HEK293T (cell line): ENCODE measurements around the gene TEX26.

Experiments
- CTCF ChIA-PET: fragments of 350-600 bp; formaldehyde crosslinking; extraction: SDS; loops from one replicate; lab custom pipeline; 2021; ENCODE audit warnings: antibody characterized with exemption, inconsistent platforms; lab: Yijun Ruan, JAX
- POLR2A ChIA-PET: fragments of 350-600 bp; formaldehyde crosslinking; extraction: SDS; loops from one replicate; lab custom pipeline; 2020; ENCODE audit warnings: antibody characterized with exemption, inconsistent platforms; lab: Yijun Ruan, JAX
- DNase-seq: peaks from one replicate; pipeline ENCODE4 v3.0.0; 2012; ENCODE audit warnings: mixed read lengths; ENCODE audit errors: extremely low spot score
- ARNT ChIP-seq: fragments of 450-650 bp; IDR thresholded peaks from 2 replicates; pipeline ENCODE4 v1.6.1; 2017; ENCODE audit warnings: mild to moderate bottlenecking
- BHLHE40 ChIP-seq: fragments of 450-650 bp; IDR thresholded peaks from 2 replicates; pipeline ENCODE4 v1.6.1; 2016; ENCODE audit warnings: mild to moderate bottlenecking, moderate library complexity, borderline replicate concordance
- CTBP1 ChIP-seq: fragments of 450-650 bp; IDR thresholded peaks from 2 replicates; pipeline ENCODE4 v1.6.1; 2016; ENCODE audit warnings: borderline replicate concordance
- ELF4 ChIP-seq: fragments of 450-650 bp; IDR thresholded peaks from 2 replicates; pipeline ENCODE4 v1.6.1; 2017; ENCODE audit warnings: antibody characterized with exemption
- FOXA1 ChIP-seq: fragments of 450-650 bp; IDR thresholded peaks from 2 replicates; pipeline ENCODE4 v1.6.1; 2016; ENCODE audit warnings: mild to moderate bottlenecking
- FOXK2 ChIP-seq: fragments of 450-650 bp; IDR thresholded peaks from 2 replicates; pipeline ENCODE4 v1.6.1; 2016; ENCODE audit warnings: mild to moderate bottlenecking
- FOXM1 ChIP-seq: fragments of 450-650 bp; IDR thresholded peaks from 2 replicates; pipeline ENCODE4 v1.6.1; 2017; ENCODE audit warnings: mild to moderate bottlenecking, borderline replicate concordance
- HDGF ChIP-seq: fragments of 450-650 bp; IDR thresholded peaks from 2 replicates; pipeline ENCODE4 v1.6.1; 2017; ENCODE audit warnings: antibody characterized with exemption, borderline replicate concordance
- L3MBTL2 ChIP-seq: fragments of 450-650 bp; conservative IDR thresholded peaks from 2 replicates; pipeline ENCODE4 v1.6.1; 2016; ENCODE audit warnings: mild to moderate bottlenecking
- LEF1 ChIP-seq: fragments of 450-650 bp; IDR thresholded peaks from 2 replicates; pipeline ENCODE4 v1.6.1; 2017; ENCODE audit warnings: mild to moderate bottlenecking, borderline replicate concordance
- NFRKB ChIP-seq: fragments of 450-650 bp; IDR thresholded peaks from 2 replicates; pipeline ENCODE4 v1.6.1; 2016; ENCODE audit warnings: mild to moderate bottlenecking, moderate library complexity
- PKNOX1 ChIP-seq: fragments of 450-650 bp; IDR thresholded peaks from 2 replicates; pipeline ENCODE4 v1.6.1; 2016
- SP1 ChIP-seq: fragments of 450-650 bp; IDR thresholded peaks from 2 replicates; pipeline ENCODE4 v1.6.1; 2017
- SUZ12 ChIP-seq: fragments of 450-650 bp; IDR thresholded peaks from 2 replicates; pipeline ENCODE4 v1.6.1; 2016; ENCODE audit warnings: mild to moderate bottlenecking
- TARDBP ChIP-seq: fragments of 450-650 bp; IDR thresholded peaks from 2 replicates; pipeline ENCODE4 v1.6.1; 2016
- ZNF384 ChIP-seq: fragments of 450-650 bp; IDR thresholded peaks from 2 replicates; pipeline ENCODE4 v1.6.1; 2016

TEX26 gene

GRCh38 chr13:30998136-30999088, 66.0 kb downstream of the TEX26 start:
- TF ChIP-seq TARDBP (no peak), SUZ12 (no peak), ELF4 (no peak)
- no peak for DNase-seq
- POLR2A ChIA-PET, result no interaction called here
- CTCF ChIA-PET, result interaction anchor here (1.0 kb wide), 1 partner anchor 19 kb away, joined by 3 read pairs; no protein-coding TSS in a partner anchor

- ChIA-PET CTCF (no interaction called here), POLR2A (no interaction called here)
- no peak for DNase-seq
- TF ChIP-seq ARNT, result no peak
- TF ChIP-seq FOXK2, result no peak
- TF ChIP-seq NFRKB, result no peak
- no peak for TF ChIP-seq BHLHE40
- TF ChIP-seq SUZ12, result no peak
- TF ChIP-seq SP1, result no peak
- no peak for TF ChIP-seq HDGF
- no peak for TF ChIP-seq FOXM1
- TF ChIP-seq ZNF384, result no peak
- no peak for TF ChIP-seq FOXA1
- TF ChIP-seq LEF1, result no peak
- no peak for TF ChIP-seq CTBP1
- no peak for TF ChIP-seq ELF4
- no peak for TF ChIP-seq PKNOX1
- TF ChIP-seq TARDBP, result no peak
- TF ChIP-seq L3MBTL2, result no peak
These were observed 68.4 kb downstream of the TEX26 start for GRCh38 chr13:31000889-31001288.

- ChIA-PET POLR2A (no interaction called here), CTCF (no interaction called here)
- TF ChIP-seq FOXA1 (no peak), SP1 (no peak), FOXK2 (no peak), ZNF384 (no peak), SUZ12 (no peak), FOXM1 (no peak)
- no peak for DNase-seq
These were observed 69.2 kb downstream of the TEX26 start for GRCh38 chr13:31001647-31002046.

- POLR2A ChIA-PET, result no interaction called here
These were observed 72.6 kb downstream of the TEX26 start for GRCh38 chr13:31005066-31005465.

GRCh38 chr13:31007417-31007816, 75.0 kb downstream of the TEX26 start:
- DNase-seq, result no peak
- no peak for TF ChIP-seq NFRKB
- TF ChIP-seq BHLHE40, result no peak
- TF ChIP-seq CTBP1, result no peak
- TF ChIP-seq PKNOX1, result no peak
- no peak for TF ChIP-seq FOXK2
- no peak for TF ChIP-seq ARNT
- ChIA-PET POLR2A (no interaction called here), CTCF (no interaction called here)

More at GRCh38 chr13:31005066-31005465, 72.6 kb downstream of the TEX26 start:
- TF ChIP-seq HDGF (no peak), CTBP1 (no peak), FOXM1 (no peak), ELF4 (no peak)
- DNase-seq, result no peak
- CTCF ChIA-PET, result no interaction called here

- ChIA-PET CTCF (no interaction called here), POLR2A (no interaction called here)
- TF ChIP-seq SP1 (no peak), ELF4 (no peak), CTBP1 (no peak), FOXK2 (no peak), FOXM1 (no peak), L3MBTL2 (no peak), ARNT (no peak), FOXA1 (no peak), LEF1 (no peak), TARDBP (no peak), ZNF384 (no peak), HDGF (no peak), BHLHE40 (no peak), SUZ12 (no peak), NFRKB (no peak)
- no peak for DNase-seq
These were observed 76.1 kb downstream of the TEX26 start for GRCh38 chr13:31008400-31009115.
